Measurements from ENCODE around the gene SLC9A9. TPM values are rescaled to one million over a fixed set of nuclear protein-coding genes. Genes with fewer than 3 reads are reported as not detected.

SLC9A9 gene
- total RNA-seq, 1 experiment from 2014 or later = not detected

DNA sequence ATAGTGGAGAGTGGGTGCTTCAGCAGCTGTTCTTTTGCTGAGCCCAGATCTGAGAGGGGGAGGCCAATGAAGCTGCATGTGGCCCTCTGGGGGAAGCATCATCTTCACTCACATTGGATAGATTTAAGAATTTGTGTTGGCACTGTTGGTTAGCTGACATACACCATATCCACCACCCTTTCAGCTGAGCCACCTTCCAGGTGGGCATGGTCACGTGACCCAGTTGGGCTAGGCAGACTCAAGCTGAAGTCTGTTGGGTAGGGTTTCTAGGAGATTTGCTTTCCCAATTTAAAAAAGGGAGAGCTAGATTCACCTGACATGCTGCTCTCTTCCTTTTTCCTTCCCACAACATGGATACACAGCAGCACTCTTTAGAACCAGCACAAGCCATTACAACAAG lies 417.7 kb downstream of the SLC9A9 start:
- H3K4me3 ChIP-seq (ENCODE audit: low read depth, low read length) = no peak overlapping the region
- Mint-ChIP-seq H3K27ac (ENCODE audit: unreplicated experiment) (no peak overlapping the region), H3K36me3 (ENCODE audit: insufficient read depth, unreplicated experiment) (no peaks in the 10 kb centered on the region), H3K4me3 (ENCODE audit: unreplicated experiment) (no peak overlapping the region), H3K4me1 (ENCODE audit: low read depth, unreplicated experiment) (no peaks in the 10 kb centered on the region), H3K9me3 (ENCODE audit: unreplicated experiment) (no peaks in the 10 kb centered on the region), H3K27me3 (ENCODE audit: insufficient read depth, unreplicated experiment) (no peaks in the 10 kb centered on the region)
- CTCF ChIA-PET = no interaction called here
- peaks cover 6% of the 10 kb centered on the region for H3K4me1 ChIP-seq
- TF ChIP-seq, protein P1, sequence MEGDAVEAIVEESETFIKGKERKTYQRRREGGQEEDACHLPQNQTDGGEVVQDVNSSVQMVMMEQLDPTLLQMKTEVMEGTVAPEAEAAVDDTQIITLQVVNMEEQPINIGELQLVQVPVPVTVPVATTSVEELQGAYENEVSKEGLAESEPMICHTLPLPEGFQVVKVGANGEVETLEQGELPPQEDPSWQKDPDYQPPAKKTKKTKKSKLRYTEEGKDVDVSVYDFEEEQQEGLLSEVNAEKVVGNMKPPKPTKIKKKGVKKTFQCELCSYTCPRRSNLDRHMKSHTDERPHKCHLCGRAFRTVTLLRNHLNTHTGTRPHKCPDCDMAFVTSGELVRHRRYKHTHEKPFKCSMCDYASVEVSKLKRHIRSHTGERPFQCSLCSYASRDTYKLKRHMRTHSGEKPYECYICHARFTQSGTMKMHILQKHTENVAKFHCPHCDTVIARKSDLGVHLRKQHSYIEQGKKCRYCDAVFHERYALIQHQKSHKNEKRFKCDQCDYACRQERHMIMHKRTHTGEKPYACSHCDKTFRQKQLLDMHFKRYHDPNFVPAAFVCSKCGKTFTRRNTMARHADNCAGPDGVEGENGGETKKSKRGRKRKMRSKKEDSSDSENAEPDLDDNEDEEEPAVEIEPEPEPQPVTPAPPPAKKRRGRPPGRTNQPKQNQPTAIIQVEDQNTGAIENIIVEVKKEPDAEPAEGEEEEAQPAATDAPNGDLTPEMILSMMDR (IDR thresholded peaks at IDR 0.05; ENCODE audit: insufficient read depth in 1 of 2, low read depth in 1 of 2, low read length in 1 of 2, severe bottlenecking in 1 of 2, unreplicated experiment in 1 of 2) = no peak
- intact Hi-C loops (cut with micrococcal nuclease; ENCODE audit: unreplicated experiment) = no loop called here
- no peaks in the 10 kb centered on the region for H3K9me3 ChIP-seq
- POLR2A ChIA-PET = no interaction called here
- no peaks in the 10 kb centered on the region for H3K36me3 ChIP-seq (ENCODE audit: control insufficient read depth, insufficient read depth, low read length)
- BruUV-seq (replicated peaks) = no TSS peak
- no peaks in the 10 kb centered on the region for H3K27me3 ChIP-seq (replicated peaks; ENCODE audit: control insufficient read depth, insufficient read depth, low read length)
- no peak for DNase-seq

DNA sequence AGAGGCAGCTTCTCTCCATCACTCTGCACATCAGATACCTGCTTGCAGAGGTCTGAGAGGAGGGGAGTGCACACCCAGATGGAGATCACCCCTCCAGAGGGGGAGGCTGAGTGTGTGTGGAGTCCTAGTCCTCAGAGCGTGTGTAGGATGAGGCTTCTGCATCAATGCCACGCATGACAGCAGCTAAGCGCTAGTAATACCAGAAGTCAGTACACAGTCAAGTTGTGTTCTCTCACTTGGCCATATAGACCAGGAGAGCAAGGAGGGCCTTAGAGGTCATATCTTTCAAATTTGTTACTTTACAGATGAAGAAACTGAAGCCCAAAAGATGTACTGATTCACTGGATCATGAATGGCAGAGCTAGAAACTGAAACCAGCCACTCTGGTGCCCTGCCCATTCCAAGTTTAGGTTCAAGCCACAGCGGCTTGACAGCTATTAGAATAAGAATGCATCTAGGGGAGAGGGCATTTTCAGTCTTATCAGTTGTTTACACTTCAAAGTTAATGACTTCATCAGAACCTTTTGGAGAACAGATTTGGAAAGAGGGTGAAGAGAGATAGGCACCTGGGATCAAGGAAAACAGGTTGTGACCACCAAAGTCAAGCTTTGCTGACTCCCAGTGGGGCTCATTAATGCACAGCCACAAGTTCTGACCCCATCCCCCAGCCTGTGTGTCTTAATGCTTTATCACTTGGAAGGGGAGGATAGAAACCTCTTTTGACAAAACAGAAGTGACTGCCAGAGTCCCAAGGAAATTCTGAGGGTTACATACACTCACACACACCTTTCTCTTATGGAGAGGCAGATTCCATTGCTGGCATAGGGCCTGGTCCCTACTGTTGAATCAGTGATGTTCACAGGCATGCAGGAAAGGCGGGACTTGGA lies 418.4 kb downstream of the SLC9A9 start:
- Histone ChIP-seq H3K4me3 (ENCODE audit: low read depth, low read length) (no peak overlapping the region), H3K4me1 (peaks cover 6% of the 10 kb centered on the region), H3K27me3 (replicated peaks; ENCODE audit: control insufficient read depth, insufficient read depth, low read length) (no peaks in the 10 kb centered on the region), H3K36me3 (ENCODE audit: control insufficient read depth, insufficient read depth, low read length) (no peaks in the 10 kb centered on the region), H3K9me3 (no peaks in the 10 kb centered on the region)
- intact Hi-C loops (cut with micrococcal nuclease; ENCODE audit: unreplicated experiment) = no loop called here
- ChIA-PET CTCF (no interaction called here), POLR2A (no interaction called here)
- Mint-ChIP-seq H3K4me3 (ENCODE audit: unreplicated experiment) (no peak overlapping the region), H3K9me3 (ENCODE audit: unreplicated experiment) (no peaks in the 10 kb centered on the region), H3K4me1 (ENCODE audit: low read depth, unreplicated experiment) (no peaks in the 10 kb centered on the region), H3K27ac (ENCODE audit: unreplicated experiment) (no peak overlapping the region), H3K27me3 (ENCODE audit: insufficient read depth, unreplicated experiment) (no peaks in the 10 kb centered on the region), H3K36me3 (ENCODE audit: insufficient read depth, unreplicated experiment) (no peaks in the 10 kb centered on the region)
- TF ChIP-seq, protein P1 (IDR thresholded peaks at IDR 0.05; ENCODE audit: insufficient read depth in 1 of 2, low read depth in 1 of 2, low read length in 1 of 2, severe bottlenecking in 1 of 2, unreplicated experiment in 1 of 2) = no peak
- DNase-seq = no peak
- BruUV-seq (replicated peaks) = no TSS peak

DNA sequence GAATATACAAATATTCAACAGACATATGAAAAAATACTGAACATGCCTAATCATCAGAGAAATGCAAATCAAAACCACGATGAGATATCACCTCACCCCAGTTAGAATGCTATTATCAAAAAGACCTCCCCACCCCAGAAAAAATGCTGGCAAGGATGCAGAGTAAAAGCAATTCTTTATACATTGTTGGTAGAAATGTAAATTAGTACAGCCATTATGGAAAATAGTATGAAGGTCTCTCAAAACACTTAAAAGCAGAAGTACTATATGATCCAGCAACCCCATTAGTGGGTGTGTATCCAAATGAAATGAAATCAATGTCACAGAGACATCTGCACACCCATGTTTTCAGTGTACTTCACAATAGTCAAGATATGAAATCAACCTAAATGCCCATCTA lies 420.0 kb downstream of the SLC9A9 start:
- Mint-ChIP-seq H3K4me1 (ENCODE audit: low read depth, unreplicated experiment) (no peaks in the 10 kb centered on the region), H3K27me3 (ENCODE audit: insufficient read depth, unreplicated experiment) (no peaks in the 10 kb centered on the region), H3K9me3 (ENCODE audit: unreplicated experiment) (no peaks in the 10 kb centered on the region), H3K27ac (ENCODE audit: unreplicated experiment) (no peak overlapping the region), H3K36me3 (ENCODE audit: insufficient read depth, unreplicated experiment) (no peaks in the 10 kb centered on the region), H3K4me3 (ENCODE audit: unreplicated experiment) (no peak overlapping the region)
- H3K36me3 ChIP-seq (ENCODE audit: control insufficient read depth, insufficient read depth, low read length) = no peaks in the 10 kb centered on the region
- TF ChIP-seq, protein P1 (IDR thresholded peaks at IDR 0.05; ENCODE audit: insufficient read depth in 1 of 2, low read depth in 1 of 2, low read length in 1 of 2, severe bottlenecking in 1 of 2, unreplicated experiment in 1 of 2) = no peak
- H3K27me3 ChIP-seq (replicated peaks; ENCODE audit: control insufficient read depth, insufficient read depth, low read length) = no peaks in the 10 kb centered on the region
- DNase-seq = no peak
- H3K4me3 ChIP-seq (ENCODE audit: low read depth, low read length) = no peak overlapping the region
- BruUV-seq (replicated peaks) = no TSS peak
- H3K4me1 ChIP-seq = peaks cover 4% of the 10 kb centered on the region
- ChIA-PET CTCF (no interaction called here), POLR2A (no interaction called here)
- no peaks in the 10 kb centered on the region for H3K9me3 ChIP-seq
- intact Hi-C loops (cut with micrococcal nuclease; ENCODE audit: unreplicated experiment) = no loop called here
